Liver (tissue), 9 donors: ENCODE results near the gene CPLX4. TPM values are rescaled to one million over a fixed set of nuclear protein-coding genes. Genes with fewer than 3 reads are reported as not detected.

Source experiments
- DNase-seq: peaks from one replicate; pipeline ENCODE4 v3.0.0-alpha.2; 2017; ENCODE audit warnings: low spot score
- H3K27ac ChIP-seq, 2 donors: one replicate each; pipeline ENCODE4 v1.7.0; 2013; ENCODE audit warnings: inconsistent platforms in 2 of 2, low read length in 2 of 2, control low read depth in 1 of 2, low read depth in 1 of 2, mild to moderate bottlenecking in 1 of 2
- H3K27me3 ChIP-seq, 4 donors: one replicate each; pipeline versions ENCODE4 v1.6.1 to v1.7.0; 2013; ENCODE audit warnings: low read length in 3 of 4, inconsistent platforms in 1 of 4, mild to moderate bottlenecking in 1 of 4, moderate library complexity in 1 of 4; ENCODE audit not compliant: control insufficient read depth in 4 of 4, insufficient read depth in 4 of 4
- H3K36me3 ChIP-seq, 4 donors: one replicate each; pipeline versions ENCODE4 v1.6.1 to v1.7.0; 2013; ENCODE audit warnings: low read length in 3 of 4, mild to moderate bottlenecking in 3 of 4, low read depth in 1 of 4, moderate library complexity in 1 of 4; ENCODE audit not compliant: control insufficient read depth in 4 of 4, insufficient read depth in 3 of 4
- H3K4me1 ChIP-seq, 4 donors: one replicate each; pipeline versions ENCODE4 v1.6.1 to v1.7.0; 2013; ENCODE audit warnings: low read length in 3 of 4, mild to moderate bottlenecking in 3 of 4, moderate library complexity in 1 of 4; ENCODE audit not compliant: control insufficient read depth in 4 of 4, insufficient read depth in 4 of 4
- H3K4me3 ChIP-seq, 3 donors: one replicate each; pipeline versions ENCODE4 v1.6.1 to v1.7.0; 2013; ENCODE audit warnings: low read length in 3 of 3, control low read depth in 1 of 3, low read depth in 1 of 3, mild to moderate bottlenecking in 1 of 3
- H3K9ac ChIP-seq, 2 donors: one replicate each; pipeline ENCODE4 v1.7.0; 2013; ENCODE audit warnings: low read length in 2 of 2, mild to moderate bottlenecking in 2 of 2, moderate library complexity in 2 of 2, control low read depth in 1 of 2, low read depth in 1 of 2
- H3K9me3 ChIP-seq, 4 donors: one replicate each; pipeline versions ENCODE4 v1.6.1 to v1.7.0; 2013; ENCODE audit warnings: low read length in 3 of 4; ENCODE audit not compliant: control insufficient read depth in 4 of 4
- ATF3 ChIP-seq: IDR thresholded peaks from 2 replicates; pipeline ENCODE4 v1.6.1; 2016; ENCODE audit warnings: antibody characterized with exemption
- CTCF ChIP-seq: fragments of 150-350 bp; IDR thresholded peaks from 2 replicates; pipeline ENCODE4 v1.5.1; 2017; ENCODE audit warnings: improper control_type of control experiment, low read depth, low read length; ENCODE audit not compliant: missing input control
- FOXA1 ChIP-seq: IDR thresholded peaks from 2 replicates; pipeline ENCODE4 v1.6.1; 2016; ENCODE audit warnings: antibody characterized with exemption
- FOXA2 ChIP-seq: IDR thresholded peaks from 2 replicates; pipeline ENCODE4 v1.6.1; 2016; ENCODE audit warnings: antibody characterized with exemption
- GABPA ChIP-seq, 2 donors: IDR thresholded peaks in 1 of 2; conservative IDR thresholded peaks in 1 of 2; 2 replicates each; pipeline ENCODE4 v1.6.1; 2016; ENCODE audit warnings: antibody characterized with exemption in 2 of 2, mild to moderate bottlenecking in 1 of 2, moderate library complexity in 1 of 2
- HNF4A ChIP-seq, 2 donors: conservative IDR thresholded peaks; 2 replicates each; pipeline ENCODE4 v1.6.1; 2016; ENCODE audit warnings: antibody characterized with exemption in 2 of 2, mild to moderate bottlenecking in 2 of 2
- HNF4G ChIP-seq: IDR thresholded peaks from 2 replicates; pipeline ENCODE4 v1.6.1; 2016; ENCODE audit warnings: antibody characterized with exemption
- JUND ChIP-seq, 2 donors: IDR thresholded peaks; 2 replicates each; pipeline ENCODE4 v1.6.1; 2016; ENCODE audit warnings: antibody characterized with exemption in 2 of 2
- MAX ChIP-seq: IDR thresholded peaks from 2 replicates; pipeline ENCODE4 v1.6.1; 2016; ENCODE audit warnings: antibody characterized with exemption
- NR2F2 ChIP-seq: IDR thresholded peaks from 2 replicates; pipeline ENCODE4 v1.6.1; 2016; ENCODE audit warnings: antibody characterized with exemption
- RAD21 ChIP-seq, 2 donors: IDR thresholded peaks; 2 replicates each; pipeline ENCODE4 v1.6.1; 2016; ENCODE audit warnings: antibody characterized with exemption in 2 of 2, mild to moderate bottlenecking in 2 of 2
- REST ChIP-seq: IDR thresholded peaks from 2 replicates; pipeline ENCODE4 v1.6.1; 2016; ENCODE audit warnings: antibody characterized with exemption, mild to moderate bottlenecking
- RXRA ChIP-seq, 2 donors: IDR thresholded peaks; 2 replicates each; pipeline ENCODE4 v1.6.1; 2017 to 2018; ENCODE audit warnings: antibody characterized with exemption in 2 of 2, mild to moderate bottlenecking in 1 of 2
- SP1 ChIP-seq: IDR thresholded peaks from 2 replicates; pipeline ENCODE4 v1.6.1; 2018; ENCODE audit warnings: antibody characterized with exemption, mild to moderate bottlenecking
- TAF1 ChIP-seq: conservative IDR thresholded peaks from 2 replicates; pipeline ENCODE4 v1.6.1; 2016; ENCODE audit warnings: antibody characterized with exemption, mild to moderate bottlenecking
- YY1 ChIP-seq: IDR thresholded peaks from 2 replicates; pipeline ENCODE4 v1.6.1; 2016; ENCODE audit warnings: antibody characterized with exemption, mild to moderate bottlenecking
- ZBTB33 ChIP-seq: IDR thresholded peaks from 2 replicates; pipeline ENCODE4 v1.6.1; 2016; ENCODE audit warnings: antibody characterized with exemption
- WGBS: extraction: QIAGEN DNeasy Blood & Tissue Kit; methylation state at CpG from one replicate; pipeline ENCODE4 v1.1.7; 2013; 5-methylcytosine and 5-hydroxymethylcytosine counted together
- polyA plus RNA-seq, 2 donors: library from polyadenylated mRNA; stranded (reverse) in 1 of 2; unstranded in 1 of 2; fragments of 200-250 nt in 1 of 2; fragments of >200 nt in 1 of 2; fragmentation: Nextera tagmentation in 1 of 2; extraction: Ambion mirVana in 1 of 2; gene quantifications; one replicate each; pipeline versions ENCODE4 v1.2.1 to v1.2.3, GENCODE V29; 2013 to 2015
- total RNA-seq, 2 donors: library from RNA; depleted of rRNA; stranded (reverse); fragments of >200 nt; gene quantifications; one replicate each; pipeline ENCODE4 v1.2.3, GENCODE V29; 2014
- donor health status: healthy.
- donor health status: healthy.
- donor health status: healthy.
- donor health status: healthy.
- donor health status: healthy.

Gene CPLX4
- total and polyA plus RNA-seq, 4 donors: not detected

GRCh38 chr18:59266459-59266858 lies 52.0 kb downstream of the CPLX4 start:
- Histone ChIP-seq H3K27me3 (peaks cover 5 to 18% (median 14%) of the 10 kb centered on the region in 4 donors), H3K4me1 (peaks cover 0 to 18% (median 6%) of the 10 kb centered on the region in 4 donors), H3K4me3 (no peak overlapping the region), H3K9me3 (no peaks in the 10 kb centered on the region), H3K9ac (no peak overlapping the region), H3K27ac (no peak overlapping the region), H3K36me3 (no peaks in the 10 kb centered on the region)
- DNase-seq: no peak
- TF ChIP-seq ATF3 (no peak), HNF4G (no peak), SP1 (no peak), FOXA1 (no peak), HNF4A (conservative IDR thresholded peaks at IDR 0.05) (no peak), TAF1 (no peak), NR2F2 (no peak), RXRA (IDR thresholded peaks at IDR 0.05) (no peak), FOXA2 (no peak), GABPA (IDR thresholded peaks at IDR 0.05 in 1 of 2, conservative IDR thresholded peaks at IDR 0.05 in 1 of 2) (no peak), MAX (no peak), YY1 (no peak), JUND (IDR thresholded peaks at IDR 0.05) (no peak), RAD21 (IDR thresholded peaks at IDR 0.05) (no peak)
- WGBS: 15% methylated on average over 1 of the region's 1 CpG

- no peak overlapping the region for H3K9ac ChIP-seq
- no peaks in the 10 kb centered on the region for H3K36me3 ChIP-seq
- peaks cover 0 to 18% (median 6%) of the 10 kb centered on the region in 4 donors for H3K4me1 ChIP-seq
- no peaks in the 10 kb centered on the region for H3K9me3 ChIP-seq
- TF ChIP-seq RAD21 (IDR thresholded peaks at IDR 0.05) (no peak), JUND (IDR thresholded peaks at IDR 0.05) (no peak), HNF4G (no peak), CTCF (no peak), REST (no peak), GABPA (IDR thresholded peaks at IDR 0.05 in 1 of 2, conservative IDR thresholded peaks at IDR 0.05 in 1 of 2) (no peak), FOXA1 (no peak), NR2F2 (no peak), MAX (no peak), TAF1 (no peak), ZBTB33 (no peak), SP1 (no peak), YY1 (no peak), ATF3 (no peak)
- no peak overlapping the region for H3K27ac ChIP-seq
- no peak for DNase-seq
- peaks cover 5 to 18% (median 14%) of the 10 kb centered on the region in 4 donors for H3K27me3 ChIP-seq
- 12% methylated on average over 12 of the region's 12 CpGs for WGBS
- H3K4me3 ChIP-seq: no peak overlapping the region
These were observed 52.5 kb downstream of the CPLX4 start for GRCh38 chr18:59265974-59266369.
